ENCODE measurements around the gene DHX16.

DNA sequence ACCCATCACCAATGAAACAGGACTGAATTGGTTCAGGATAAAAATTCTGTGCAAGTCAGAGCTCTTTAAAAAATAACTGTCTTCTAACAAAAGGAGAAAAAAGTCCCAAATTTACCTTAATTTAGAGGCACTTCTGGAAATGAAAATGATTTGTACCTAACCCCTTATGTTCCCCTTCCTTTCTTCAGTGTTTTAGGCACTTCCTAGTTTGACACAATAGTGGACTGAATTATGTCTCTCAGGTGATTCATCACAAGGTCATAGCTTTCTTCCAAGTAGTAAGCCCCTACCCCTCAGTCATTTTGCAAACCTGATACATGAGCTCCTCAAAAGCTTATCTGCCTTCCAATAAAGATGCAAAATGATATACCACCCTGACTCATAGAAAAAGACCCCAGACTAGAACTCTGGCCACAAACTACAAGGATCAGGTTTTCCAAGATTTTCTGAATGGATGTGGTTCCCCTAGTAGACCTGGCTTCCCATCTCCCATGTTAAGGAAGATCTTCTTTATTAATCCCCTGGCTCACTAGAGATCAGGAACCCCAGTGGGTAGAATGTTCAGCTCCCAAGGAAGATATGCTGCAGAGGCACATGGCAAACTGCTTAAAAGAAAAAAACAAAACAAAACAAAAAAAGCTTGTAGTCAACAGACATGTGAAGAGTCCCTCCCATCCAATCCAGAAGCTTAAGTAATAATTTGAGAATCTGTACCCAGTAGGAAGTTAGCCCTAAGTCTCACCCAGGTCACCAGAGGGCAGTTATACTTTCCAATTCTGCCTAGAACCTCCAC lies 59.4 kb downstream of the DHX16 start:
- TF ChIP-seq, protein P1, sequence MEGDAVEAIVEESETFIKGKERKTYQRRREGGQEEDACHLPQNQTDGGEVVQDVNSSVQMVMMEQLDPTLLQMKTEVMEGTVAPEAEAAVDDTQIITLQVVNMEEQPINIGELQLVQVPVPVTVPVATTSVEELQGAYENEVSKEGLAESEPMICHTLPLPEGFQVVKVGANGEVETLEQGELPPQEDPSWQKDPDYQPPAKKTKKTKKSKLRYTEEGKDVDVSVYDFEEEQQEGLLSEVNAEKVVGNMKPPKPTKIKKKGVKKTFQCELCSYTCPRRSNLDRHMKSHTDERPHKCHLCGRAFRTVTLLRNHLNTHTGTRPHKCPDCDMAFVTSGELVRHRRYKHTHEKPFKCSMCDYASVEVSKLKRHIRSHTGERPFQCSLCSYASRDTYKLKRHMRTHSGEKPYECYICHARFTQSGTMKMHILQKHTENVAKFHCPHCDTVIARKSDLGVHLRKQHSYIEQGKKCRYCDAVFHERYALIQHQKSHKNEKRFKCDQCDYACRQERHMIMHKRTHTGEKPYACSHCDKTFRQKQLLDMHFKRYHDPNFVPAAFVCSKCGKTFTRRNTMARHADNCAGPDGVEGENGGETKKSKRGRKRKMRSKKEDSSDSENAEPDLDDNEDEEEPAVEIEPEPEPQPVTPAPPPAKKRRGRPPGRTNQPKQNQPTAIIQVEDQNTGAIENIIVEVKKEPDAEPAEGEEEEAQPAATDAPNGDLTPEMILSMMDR (optimal IDR thresholded peaks at IDR 0.05 in 1 of 3, IDR thresholded peaks at IDR 0.05 in 1 of 3, conservative IDR thresholded peaks at IDR 0.05 in 1 of 3; ENCODE audit: extremely low read depth in 1 of 3, insufficient read depth in 2 of 3, low read length in 3 of 3), result no peak
- no peak for TF ChIP-seq EZH2 (IDR thresholded peaks at IDR 0.05; ENCODE audit: low read length)
